Keratinocyte (primary cell): ENCODE results near the gene PGS1. TPM values are rescaled to one million over a fixed set of nuclear protein-coding genes. Genes with fewer than 3 reads are reported as not detected.
A peak's percentile ranks its signal among the peaks of the same experiment; 100 is the strongest.

Experiments used
- DNase-seq: peaks from one replicate; pipeline ENCODE4 v3.0.0-alpha.2; 2011; ENCODE audit warnings: low read depth, missing footprints, low spot score
- FAIRE-seq: peaks from 2 replicates; lab custom pipeline; 2011; peaks lifted over from hg19 to GRCh38; lab: Jason Lieb, UNC
- H2AFZ ChIP-seq: 2 replicates; pipeline ENCODE4 v1.6.0; 2012; ENCODE audit warnings: low read length, control low read depth, inconsistent platforms; ENCODE audit not compliant: control insufficient read depth
- H3K27ac ChIP-seq: 2 replicates; pipeline ENCODE4 v1.5.1; 2011; ENCODE audit warnings: low read length; ENCODE audit not compliant: control insufficient read depth, insufficient read depth
- H3K27me3 ChIP-seq: 3 replicates; pipeline ENCODE4 v1.6.0; 2011; ENCODE audit warnings: low read length; ENCODE audit not compliant: control insufficient read depth, insufficient read depth; ENCODE audit errors: extremely low read depth
- H3K36me3 ChIP-seq, 2 experiments: 2 replicates in 1 of 2; 3 replicates in 1 of 2; pipeline ENCODE4 v1.5.1; 2011; ENCODE audit warnings: low read length in 2 of 2, mild to moderate bottlenecking in 1 of 2; ENCODE audit not compliant: control insufficient read depth in 2 of 2, insufficient read depth in 2 of 2; ENCODE audit errors: extremely low read depth in 1 of 2
- H3K4me1 ChIP-seq: 3 replicates; pipeline ENCODE4 v1.5.1; 2011; ENCODE audit warnings: low read length; ENCODE audit not compliant: control insufficient read depth, insufficient read depth; ENCODE audit errors: extremely low read depth
- H3K4me2 ChIP-seq: 3 replicates; pipeline ENCODE4 v1.6.0; 2011; ENCODE audit warnings: low read depth, low read length; ENCODE audit not compliant: control insufficient read depth, insufficient read depth; ENCODE audit errors: extremely low read depth
- H3K4me3 ChIP-seq, 3 experiments: fragments of 200-600 bp in 1 of 3; sonication (generic) in 1 of 3; 2 replicates in 2 of 3; 3 replicates in 1 of 3; pipeline ENCODE4 v1.5.1; 2011 to 2016; ENCODE audit warnings: low read length in 3 of 3, mild to moderate bottlenecking in 3 of 3, control low read depth in 2 of 3, inconsistent platforms in 1 of 3, low read depth in 1 of 3, mixed read lengths in 1 of 3, mixed run types in 1 of 3, moderate library complexity in 1 of 3; ENCODE audit not compliant: control insufficient read depth in 2 of 3, insufficient read depth in 2 of 3; ENCODE audit errors: extremely low read depth in 1 of 3
- H3K79me2 ChIP-seq: 2 replicates; pipeline ENCODE4 v1.6.0; 2012; ENCODE audit warnings: low read length; ENCODE audit not compliant: control insufficient read depth, insufficient read depth
- H3K9ac ChIP-seq: 3 replicates; pipeline ENCODE4 v1.6.0; 2011; ENCODE audit warnings: low read length; ENCODE audit not compliant: control insufficient read depth, insufficient read depth; ENCODE audit errors: extremely low read depth
- H3K9me1 ChIP-seq: 3 replicates; pipeline ENCODE4 v1.6.0; 2011; ENCODE audit warnings: low read length; ENCODE audit not compliant: control insufficient read depth, insufficient read depth; ENCODE audit errors: extremely low read depth
- H3K9me3 ChIP-seq: 2 replicates; pipeline ENCODE4 v1.5.1; 2012; ENCODE audit warnings: low read depth, low read length; ENCODE audit not compliant: control insufficient read depth
- H4K20me1 ChIP-seq: 3 replicates; pipeline ENCODE4 v1.6.0; 2011; ENCODE audit warnings: low read length; ENCODE audit not compliant: control insufficient read depth, insufficient read depth; ENCODE audit errors: extremely low read depth
- EZH2 ChIP-seq: IDR thresholded peaks from one replicate; pipeline ENCODE4 v1.6.1; 2012; ENCODE audit warnings: inconsistent platforms, mild to moderate bottlenecking, low read length, moderate library complexity
- dilution Hi-C: fragments of 300-500 bp; cut with MboI; formaldehyde crosslinking; loops from one replicate; pipeline ENCODE4 v1.7.0; 2020; ENCODE audit warnings: low sequenced_read_pairs; ENCODE audit not compliant: extremely low pct_ligation_motif_present
- polyA plus RNA-seq, 5 experiments: library from polyadenylated mRNA; depleted of rRNA in 3 of 5; stranded (reverse) in 3 of 5; stranded (forward) in 1 of 5; unstranded in 1 of 5; fragments of >200 nt; gene quantifications; 1 replicate in 1 of 5; 2 replicates in 3 of 5; 3 replicates in 1 of 5; pipeline versions ENCODE4 v1.2.1 to v1.2.3, GENCODE V29; 2011 to 2012; ENCODE audit warnings: missing spikeins in 2 of 5, low read depth in 1 of 5, low replicate concordance in 1 of 5
- TF ChIP-seq, protein P1 (sequence below), 3 experiments: IDR thresholded peaks in 1 of 3; conservative IDR thresholded peaks in 1 of 3; optimal IDR thresholded peaks in 1 of 3; 2 replicates in 2 of 3; 3 replicates in 1 of 3; pipeline versions ENCODE3 to v1.5.1; 2011; ENCODE audit warnings: low read length in 3 of 3, mild to moderate bottlenecking in 3 of 3, moderate library complexity in 2 of 3, control low read depth in 1 of 3, inconsistent platforms in 1 of 3; ENCODE audit not compliant: insufficient read depth in 2 of 3; ENCODE audit errors: extremely low read depth in 1 of 3

PGS1 gene
- polyA plus RNA-seq, 1 donor (not counting 4 experiments of a cell fraction or from before 2014, with no cell fraction given) = 19.6 TPM

DNA sequence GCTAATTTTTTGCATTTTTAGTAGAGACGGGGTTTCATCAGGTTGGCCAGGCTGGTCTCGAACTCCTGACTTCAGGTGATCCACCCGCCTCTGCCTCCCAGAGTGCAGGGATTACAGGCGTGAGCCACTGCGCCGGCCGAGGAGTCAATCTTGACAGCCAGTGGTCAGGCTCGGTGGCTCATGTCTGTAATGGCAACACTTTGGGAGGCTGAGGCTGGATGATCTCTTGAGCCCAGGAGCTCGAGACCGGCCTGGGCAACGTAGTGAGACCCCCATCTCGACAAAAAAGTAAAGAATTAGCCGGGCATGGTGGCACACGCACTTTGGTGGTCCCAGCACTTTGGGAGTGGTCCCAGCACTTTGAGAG lies 608 bp upstream of the PGS1 start:
- H4K20me1 ChIP-seq = no peaks in the 10 kb centered on the region
- dilution Hi-C loops = no loop called here
- peak overlapping the region; percentile 97 for H3K27ac ChIP-seq
- H3K9me3 ChIP-seq = no peaks in the 10 kb centered on the region
- TF ChIP-seq, protein P1, sequence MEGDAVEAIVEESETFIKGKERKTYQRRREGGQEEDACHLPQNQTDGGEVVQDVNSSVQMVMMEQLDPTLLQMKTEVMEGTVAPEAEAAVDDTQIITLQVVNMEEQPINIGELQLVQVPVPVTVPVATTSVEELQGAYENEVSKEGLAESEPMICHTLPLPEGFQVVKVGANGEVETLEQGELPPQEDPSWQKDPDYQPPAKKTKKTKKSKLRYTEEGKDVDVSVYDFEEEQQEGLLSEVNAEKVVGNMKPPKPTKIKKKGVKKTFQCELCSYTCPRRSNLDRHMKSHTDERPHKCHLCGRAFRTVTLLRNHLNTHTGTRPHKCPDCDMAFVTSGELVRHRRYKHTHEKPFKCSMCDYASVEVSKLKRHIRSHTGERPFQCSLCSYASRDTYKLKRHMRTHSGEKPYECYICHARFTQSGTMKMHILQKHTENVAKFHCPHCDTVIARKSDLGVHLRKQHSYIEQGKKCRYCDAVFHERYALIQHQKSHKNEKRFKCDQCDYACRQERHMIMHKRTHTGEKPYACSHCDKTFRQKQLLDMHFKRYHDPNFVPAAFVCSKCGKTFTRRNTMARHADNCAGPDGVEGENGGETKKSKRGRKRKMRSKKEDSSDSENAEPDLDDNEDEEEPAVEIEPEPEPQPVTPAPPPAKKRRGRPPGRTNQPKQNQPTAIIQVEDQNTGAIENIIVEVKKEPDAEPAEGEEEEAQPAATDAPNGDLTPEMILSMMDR (optimal IDR thresholded peaks at IDR 0.05 in 1 of 3, IDR thresholded peaks at IDR 0.05 in 1 of 3, conservative IDR thresholded peaks at IDR 0.05 in 1 of 3; ENCODE audit: extremely low read depth in 1 of 3, insufficient read depth in 2 of 3, low read length in 3 of 3) = no peak
- no peak for TF ChIP-seq EZH2
- peak overlapping the region; percentile 99 for H3K9ac ChIP-seq
- peaks cover 6% of the 10 kb centered on the region for H3K9me1 ChIP-seq
- no peaks in the 10 kb centered on the region for H3K27me3 ChIP-seq
- H3K79me2 ChIP-seq = peaks cover 37% of the 10 kb centered on the region
- FAIRE-seq (no peak), DNase-seq (no peak)
- H3K4me1 ChIP-seq = peaks cover 45% of the 10 kb centered on the region
- peaks cover 2 to 5% of the 10 kb centered on the region in 2 experiments for H3K36me3 ChIP-seq
- H3K4me3 ChIP-seq = peak overlapping the region; percentile 87 to 93 (median 88)
- peak overlapping the region; percentile 86 for H3K4me2 ChIP-seq
- peak overlapping the region; percentile 85 for H2AFZ ChIP-seq

DNA sequence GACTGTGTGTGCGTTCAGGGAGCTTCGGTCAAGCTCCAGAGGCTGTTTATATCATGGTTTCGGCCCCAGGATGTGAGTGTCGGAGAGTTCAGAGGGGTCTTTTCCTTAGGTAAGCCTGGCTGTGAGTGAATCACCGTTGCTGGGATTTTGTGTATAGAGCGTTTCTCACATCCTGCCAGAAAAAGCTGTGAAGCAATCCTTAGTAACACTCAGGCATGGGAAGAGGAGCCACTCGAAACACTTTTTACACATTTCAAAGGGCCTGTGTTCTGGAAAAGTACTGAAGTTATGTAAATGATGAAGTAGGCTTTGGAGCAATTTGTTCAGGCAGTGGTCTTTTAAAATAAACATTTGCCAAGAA lies 662 bp downstream of the PGS1 start:
- TF ChIP-seq, protein P1 (optimal IDR thresholded peaks at IDR 0.05 in 1 of 3, IDR thresholded peaks at IDR 0.05 in 1 of 3, conservative IDR thresholded peaks at IDR 0.05 in 1 of 3; ENCODE audit: extremely low read depth in 1 of 3, insufficient read depth in 2 of 3, low read length in 3 of 3) = no peak
- no peak for TF ChIP-seq EZH2
- Histone ChIP-seq H3K4me1 (peaks cover 54% of the 10 kb centered on the region), H3K4me3 (peak overlapping the region; percentile 87 to 93 (median 88)), H3K27me3 (no peaks in the 10 kb centered on the region), H2AFZ (no peak overlapping the region), H4K20me1 (peaks cover 4% of the 10 kb centered on the region), H3K9ac (peak overlapping the region; percentile 99), H3K9me3 (no peaks in the 10 kb centered on the region), H3K36me3 (peaks cover 2 to 5% of the 10 kb centered on the region in 2 experiments), H3K4me2 (peak overlapping the region; percentile 79), H3K9me1 (peaks cover 12% of the 10 kb centered on the region), H3K79me2 (peaks cover 48% of the 10 kb centered on the region), H3K27ac (peak overlapping the region; percentile 97)
- DNase-seq = no peak
- no peak for FAIRE-seq
- dilution Hi-C loops = no loop called here
